Mesenchymal stem cell (in vitro differentiated cells and primary cell): ENCODE measurements around the gene DNAJC19.

Experiments used
- DNase-seq: peaks from one replicate; pipeline ENCODE4 v3.0.0-alpha.2; 2013
- H2AFZ ChIP-seq: one replicate; pipeline ENCODE4 v1.6.1; 2013; ENCODE audit warnings: low read depth, mild to moderate bottlenecking, control low read depth, inconsistent platforms, low read length, moderate library complexity
- H2AK5ac ChIP-seq: 2 replicates; pipeline ENCODE4 v1.6.1; 2013; ENCODE audit warnings: low read length, moderate library complexity, mild to moderate bottlenecking, inconsistent platforms; ENCODE audit not compliant: severe bottlenecking
- H2BK120ac ChIP-seq: one replicate; pipeline ENCODE4 v1.6.1; 2013; ENCODE audit warnings: low read depth, mild to moderate bottlenecking, inconsistent platforms, low read length, moderate library complexity
- H2BK12ac ChIP-seq, 2 experiments: one replicate each; pipeline ENCODE4 v1.6.1; 2013; ENCODE audit warnings: inconsistent platforms in 2 of 2, low read length in 2 of 2, mild to moderate bottlenecking in 2 of 2, moderate library complexity in 2 of 2, control low read depth in 1 of 2
- H2BK15ac ChIP-seq: one replicate; pipeline ENCODE4 v1.6.1; 2013; ENCODE audit warnings: mild to moderate bottlenecking, low read depth, inconsistent platforms; ENCODE audit not compliant: poor library complexity, severe bottlenecking
- H2BK5ac ChIP-seq: 2 replicates; pipeline ENCODE4 v1.6.1; 2013; ENCODE audit warnings: low read depth, mild to moderate bottlenecking, low read length, control low read depth, inconsistent platforms; ENCODE audit not compliant: poor library complexity, severe bottlenecking
- H3K14ac ChIP-seq, 2 experiments: one replicate each; pipeline ENCODE4 v1.6.1; 2013; ENCODE audit warnings: inconsistent platforms in 2 of 2, low read length in 2 of 2, control low read depth in 1 of 2, mild to moderate bottlenecking in 1 of 2, moderate library complexity in 1 of 2
- H3K18ac ChIP-seq, 2 experiments: one replicate each; pipeline ENCODE4 v1.6.1; 2013; ENCODE audit warnings: inconsistent platforms in 2 of 2, low read length in 2 of 2, control low read depth in 1 of 2, low read depth in 1 of 2, mild to moderate bottlenecking in 1 of 2
- H3K23ac ChIP-seq, 2 experiments: one replicate each; pipeline ENCODE4 v1.6.1; 2013; ENCODE audit warnings: inconsistent platforms in 2 of 2, low read length in 2 of 2, mild to moderate bottlenecking in 2 of 2, moderate library complexity in 2 of 2, control low read depth in 1 of 2
- H3K27ac ChIP-seq: 2 replicates; pipeline ENCODE4 v1.5.1; 2013; ENCODE audit warnings: mild to moderate bottlenecking, moderate library complexity, low read length, control low read depth, inconsistent platforms; ENCODE audit not compliant: poor library complexity, severe bottlenecking
- H3K27me3 ChIP-seq, 2 experiments: 2 replicates each; pipeline versions ENCODE4 v1.6.1 to v1.7.0; 2013; ENCODE audit warnings: low read length in 2 of 2, mild to moderate bottlenecking in 2 of 2, moderate library complexity in 2 of 2, control low read depth in 1 of 2, inconsistent platforms in 1 of 2; ENCODE audit not compliant: control insufficient read depth in 1 of 2, insufficient read depth in 1 of 2
- H3K36me3 ChIP-seq, 2 experiments: 2 replicates each; pipeline versions ENCODE4 v1.6.1 to v1.7.0; 2013; ENCODE audit warnings: low read length in 2 of 2, control low read depth in 1 of 2, inconsistent platforms in 1 of 2, low read depth in 1 of 2, mild to moderate bottlenecking in 1 of 2; ENCODE audit not compliant: insufficient read depth in 2 of 2, control insufficient read depth in 1 of 2
- H3K4ac ChIP-seq, 2 experiments: one replicate each; pipeline ENCODE4 v1.6.1; 2013; ENCODE audit warnings: inconsistent platforms in 2 of 2, low read length in 2 of 2, mild to moderate bottlenecking in 2 of 2, moderate library complexity in 2 of 2, control low read depth in 1 of 2, low read depth in 1 of 2
- H3K4me1 ChIP-seq: 2 replicates; pipeline ENCODE4 v1.6.1; 2013; ENCODE audit warnings: low read depth, low read length, control low read depth; ENCODE audit not compliant: control insufficient read depth, insufficient read depth
- H3K4me2 ChIP-seq: 2 replicates; pipeline ENCODE4 v1.6.1; 2013; ENCODE audit warnings: low read length, mild to moderate bottlenecking, inconsistent platforms; ENCODE audit not compliant: poor library complexity, severe bottlenecking
- H3K4me3 ChIP-seq, 2 experiments: 2 replicates each; pipeline versions ENCODE4 v1.5.1 to v1.7.0; 2013; ENCODE audit warnings: low read length in 2 of 2, mild to moderate bottlenecking in 2 of 2, control low read depth in 1 of 2, low read depth in 1 of 2; ENCODE audit not compliant: insufficient read depth in 1 of 2
- H3K79me1 ChIP-seq: replicated peaks from 2 replicates; pipeline ENCODE4 v1.6.1; 2013; ENCODE audit warnings: mild to moderate bottlenecking, control low read depth, low read length, inconsistent platforms; ENCODE audit not compliant: poor library complexity, severe bottlenecking
- H3K9ac ChIP-seq: 2 replicates; pipeline ENCODE4 v1.7.0; 2013; ENCODE audit warnings: mild to moderate bottlenecking, low read length, moderate library complexity
- H3K9me3 ChIP-seq: 2 replicates; pipeline ENCODE4 v1.7.0; 2013; ENCODE audit warnings: mild to moderate bottlenecking, low read length; ENCODE audit not compliant: control insufficient read depth
- H4K8ac ChIP-seq: one replicate; pipeline ENCODE4 v1.6.1; 2013; ENCODE audit warnings: inconsistent platforms, mild to moderate bottlenecking, low read length, moderate library complexity
- H4K91ac ChIP-seq: one replicate; pipeline ENCODE4 v1.6.1; 2013; ENCODE audit warnings: mild to moderate bottlenecking, low read length, inconsistent platforms
- WGBS: methylation state at CpG from one replicate; pipeline ENCODE4 v1.1.7; 2013; ENCODE audit warnings: mixed read lengths; 5-methylcytosine and 5-hydroxymethylcytosine counted together

The DNAJC19 gene

GRCh38 chr3:180961087-180961486 is 28.4 kb downstream of the DNAJC19 start:
- Histone ChIP-seq H2BK5ac (no peak overlapping the region), H3K14ac (no peak overlapping the region), H3K18ac (no peak overlapping the region), H3K9me3 (no peaks in the 10 kb centered on the region), H3K23ac (no peak overlapping the region), H3K27me3 (no peaks in the 10 kb centered on the region), H3K36me3 (peaks cover 12 to 99% of the 10 kb centered on the region in 2 experiments), H3K4ac (no peak overlapping the region), H2BK12ac (no peak overlapping the region), H2BK15ac (no peak overlapping the region), H3K4me1 (no peaks in the 10 kb centered on the region), H3K79me1 (peaks cover 10% of the 10 kb centered on the region), H3K4me3 (no peak overlapping the region), H4K91ac (no peak overlapping the region), H3K27ac (no peak overlapping the region), H4K8ac (no peak overlapping the region), H2AK5ac (no peak overlapping the region), H3K4me2 (no peak overlapping the region), H2BK120ac (no peak overlapping the region), H3K9ac (no peak overlapping the region), H2AFZ (no peak overlapping the region)
- DNase-seq: no peak
- 100% methylated on average over 2 of the region's 3 CpGs for WGBS

- Histone ChIP-seq H2BK120ac (no peak overlapping the region), H2BK5ac (no peak overlapping the region), H3K4me1 (no peaks in the 10 kb centered on the region)
Observed at GRCh38 chr3:180959691-180960090, 29.8 kb downstream of the DNAJC19 start.

GRCh38 chr3:180947761-180948390 is 41.7 kb downstream of the DNAJC19 start:
- Histone ChIP-seq H2BK12ac (no peak overlapping the region), H3K27me3 (no peaks in the 10 kb centered on the region), H4K8ac (no peak overlapping the region), H3K9me3 (no peaks in the 10 kb centered on the region), H3K23ac (no peak overlapping the region), H3K14ac (no peak overlapping the region), H2AK5ac (no peak overlapping the region), H3K4me1 (peaks cover 1% of the 10 kb centered on the region), H4K91ac (no peak overlapping the region), H2BK15ac (no peak overlapping the region), H3K9ac (no peak overlapping the region), H3K4me3 (no peak overlapping the region), H3K79me1 (peaks cover 8% of the 10 kb centered on the region), H2AFZ (no peak overlapping the region), H3K27ac (no peak overlapping the region), H3K4me2 (no peak overlapping the region), H3K4ac (no peak overlapping the region), H2BK5ac (no peak overlapping the region), H2BK120ac (no peak overlapping the region), H3K36me3 (peaks cover 26 to 84% of the 10 kb centered on the region in 2 experiments), H3K18ac (no peak overlapping the region)
- 96% methylated on average over 3 of the region's 4 CpGs for WGBS
- DNase-seq: no peak

More at GRCh38 chr3:180959691-180960090, 29.8 kb downstream of the DNAJC19 start:
- no peak overlapping the region for H4K91ac ChIP-seq
- H2AFZ ChIP-seq: no peak overlapping the region
- H3K4ac ChIP-seq: no peak overlapping the region
- H3K23ac ChIP-seq: no peak overlapping the region
- WGBS: no CpG with 5 or more reads among the region's 1 CpG
- no peak overlapping the region for H3K4me3 ChIP-seq
- no peak overlapping the region for H4K8ac ChIP-seq
- no peak overlapping the region for H3K9ac ChIP-seq
- H3K27me3 ChIP-seq: no peaks in the 10 kb centered on the region
- H3K18ac ChIP-seq: no peak overlapping the region
- H3K36me3 ChIP-seq: peaks cover 9 to 92% of the 10 kb centered on the region in 2 experiments
- no peak for DNase-seq
- peaks cover 10% of the 10 kb centered on the region for H3K79me1 ChIP-seq
- no peaks in the 10 kb centered on the region for H3K9me3 ChIP-seq
- no peak overlapping the region for H3K4me2 ChIP-seq
- H2AK5ac ChIP-seq: no peak overlapping the region
- H3K27ac ChIP-seq: no peak overlapping the region
- H2BK15ac ChIP-seq: no peak overlapping the region
- H3K14ac ChIP-seq: no peak overlapping the region
- no peak overlapping the region for H2BK12ac ChIP-seq

- Histone ChIP-seq H3K27me3 (no peaks in the 10 kb centered on the region), H4K91ac (no peak overlapping the region), H3K79me1 (peaks cover 1% of the 10 kb centered on the region), H2AK5ac (no peak overlapping the region), H3K4ac (no peak overlapping the region), H3K9me3 (no peaks in the 10 kb centered on the region), H2BK12ac (no peak overlapping the region), H3K9ac (no peak overlapping the region), H3K23ac (no peak overlapping the region), H3K36me3 (peaks cover 18 to 69% of the 10 kb centered on the region in 2 experiments), H2BK15ac (no peak overlapping the region), H3K4me3 (no peak overlapping the region), H3K27ac (no peak overlapping the region), H3K14ac (no peak overlapping the region), H2BK120ac (no peak overlapping the region), H3K4me1 (peaks cover 1% of the 10 kb centered on the region), H2BK5ac (no peak overlapping the region), H4K8ac (no peak overlapping the region), H2AFZ (no peak overlapping the region), H3K4me2 (no peak overlapping the region), H3K18ac (no peak overlapping the region)
- DNase-seq: no peak
- WGBS: 98% methylated on average over 3 of the region's 5 CpGs
Observed at GRCh38 chr3:180940826-180941225, 48.7 kb downstream of the DNAJC19 start.
